Thyroid gland (tissue), 4 donors: Measurements from ENCODE around the gene MARCKSL1.

Source experiments
- CTCF ChIP-seq, 6 experiments: fragments of 200-600 bp in 3 of 6; fragments of 450-650 bp in 3 of 6; sonication (generic) in 3 of 6; IDR thresholded peaks; one replicate each; pipeline ENCODE4 v1.5.1; 2016 to 2019; ENCODE audit warnings: antibody characterized with exemption in 6 of 6, mild to moderate bottlenecking in 2 of 6, inconsistent platforms in 1 of 6, moderate library complexity in 1 of 6
- POLR2A ChIP-seq, 2 donors: fragments of 450-650 bp; IDR thresholded peaks; one replicate each; pipeline ENCODE4 v1.6.1; 2017; ENCODE audit warnings: antibody characterized with exemption in 2 of 2, mild to moderate bottlenecking in 2 of 2, moderate library complexity in 1 of 2

GRCh38 chr1:32291708-32292538, 44.1 kb downstream of the MARCKSL1 start, which contains the start of gene HDAC1:
- TF ChIP-seq POLR2A (IDR thresholded peaks at IDR 0.05) (peak; percentile 13 to 75), CTCF (IDR thresholded peaks at IDR 0.05) (peak in 1 of 6 experiments; percentile 3)
